Endothelial cell (in vitro differentiated cells): ENCODE data around the gene FAM72A. TPM values are rescaled to one million over a fixed set of nuclear protein-coding genes. Genes with fewer than 3 reads are reported as not detected.
"Not testable (repeated sequence)": the region's sequence is repeated elsewhere in the genome, so short reads cannot be mapped to it uniquely, and the experiment has no call there.

Source experiments
- DNase-seq: peaks from one replicate; pipeline ENCODE4 v3.0.0; 2021; ENCODE audit warnings: low spot score
- H3K27ac Mint-ChIP-seq: one replicate; pipeline ENCODE4 v1.8.0; 2021; ENCODE audit warnings: mixed read lengths, inconsistent platforms; ENCODE audit not compliant: unreplicated experiment
- H3K27me3 Mint-ChIP-seq: one replicate; pipeline ENCODE4 v1.8.0; 2021; ENCODE audit warnings: mild to moderate bottlenecking, moderate library complexity, mixed read lengths, inconsistent platforms; ENCODE audit not compliant: unreplicated experiment
- H3K36me3 Mint-ChIP-seq: one replicate; pipeline ENCODE4 v1.8.0; 2021; ENCODE audit warnings: mild to moderate bottlenecking, low read depth, mixed read lengths, inconsistent platforms; ENCODE audit not compliant: unreplicated experiment
- H3K4me1 Mint-ChIP-seq: one replicate; pipeline ENCODE4 v1.8.0; 2021; ENCODE audit warnings: mild to moderate bottlenecking, mixed read lengths, inconsistent platforms; ENCODE audit not compliant: unreplicated experiment
- H3K4me3 Mint-ChIP-seq: one replicate; pipeline ENCODE4 v1.8.0; 2021; ENCODE audit warnings: mild to moderate bottlenecking, mixed read lengths, inconsistent platforms; ENCODE audit not compliant: unreplicated experiment
- H3K9me3 Mint-ChIP-seq: one replicate; pipeline ENCODE4 v1.8.0; 2021; ENCODE audit warnings: mixed read lengths, inconsistent platforms; ENCODE audit not compliant: unreplicated experiment
- long read RNA-seq: library from polyadenylated mRNA; unstranded; transcript quantifications from one replicate; pipeline ENCODE4 v2.0.0, GENCODE V29; 2020; ENCODE audit not compliant: unreplicated experiment
- total RNA-seq: library from RNA; stranded (reverse); fragmentation: NEBNext Ultra II Directional; extraction: Animal tissue kit (Norgen Biotek cat#: 25700); gene quantifications from one replicate; pipeline ENCODE4 v1.2.1, GENCODE V29; 2021; ENCODE audit not compliant: unreplicated experiment

FAM72A gene
- 21.7 TPM for total RNA-seq
- long read RNA-seq, partial matches to known transcripts, result 0 of 4 reads
- long read RNA-seq, other reads (novel, unspliced or antisense), result 1 of 4 reads

DNA sequence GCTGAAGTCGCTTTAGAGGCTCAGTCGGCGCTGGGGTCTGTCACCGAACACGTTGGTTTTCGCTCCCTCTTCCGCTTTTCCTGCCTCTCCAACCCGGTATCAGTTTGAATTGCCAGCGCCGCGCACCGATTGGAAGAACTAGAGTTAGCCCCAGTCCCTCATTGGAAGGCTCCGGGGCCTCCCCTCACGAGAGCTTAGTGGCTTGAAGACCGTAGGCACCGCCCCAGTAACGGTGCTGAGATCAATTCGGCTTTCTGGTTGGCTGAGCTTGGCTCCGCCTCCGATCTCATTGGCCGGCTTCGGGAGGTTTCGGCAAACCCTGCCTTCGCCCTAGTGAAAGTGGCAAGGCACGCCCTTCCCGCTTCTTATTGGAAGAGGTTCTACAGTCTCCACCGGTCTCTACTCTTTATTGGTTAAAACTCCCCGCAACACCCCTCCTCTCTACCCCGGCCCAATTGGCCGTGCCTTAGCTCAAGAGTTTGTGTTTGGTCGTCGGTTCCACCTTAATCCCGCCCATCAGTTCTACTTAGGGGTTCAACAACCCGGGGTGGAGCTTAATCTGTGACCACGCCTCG lies at the start of gene FAM72A:
Gene FAM72A (minus strand): TSS at position 51 of the 575 bp plus-strand sequence. CDS start 814 bp downstream, outside the sequence.
- peak; percentile 91 for DNase-seq
- H3K4me3 Mint-ChIP-seq, result peak within 1 kb of the TSS; percentile 85
- H3K4me1 Mint-ChIP-seq, H3K9me3 Mint-ChIP-seq, H3K36me3 Mint-ChIP-seq, H3K27me3 Mint-ChIP-seq: not testable (repeated sequence)
- peak within 1 kb of the TSS; percentile 82 for H3K27ac Mint-ChIP-seq

DNA sequence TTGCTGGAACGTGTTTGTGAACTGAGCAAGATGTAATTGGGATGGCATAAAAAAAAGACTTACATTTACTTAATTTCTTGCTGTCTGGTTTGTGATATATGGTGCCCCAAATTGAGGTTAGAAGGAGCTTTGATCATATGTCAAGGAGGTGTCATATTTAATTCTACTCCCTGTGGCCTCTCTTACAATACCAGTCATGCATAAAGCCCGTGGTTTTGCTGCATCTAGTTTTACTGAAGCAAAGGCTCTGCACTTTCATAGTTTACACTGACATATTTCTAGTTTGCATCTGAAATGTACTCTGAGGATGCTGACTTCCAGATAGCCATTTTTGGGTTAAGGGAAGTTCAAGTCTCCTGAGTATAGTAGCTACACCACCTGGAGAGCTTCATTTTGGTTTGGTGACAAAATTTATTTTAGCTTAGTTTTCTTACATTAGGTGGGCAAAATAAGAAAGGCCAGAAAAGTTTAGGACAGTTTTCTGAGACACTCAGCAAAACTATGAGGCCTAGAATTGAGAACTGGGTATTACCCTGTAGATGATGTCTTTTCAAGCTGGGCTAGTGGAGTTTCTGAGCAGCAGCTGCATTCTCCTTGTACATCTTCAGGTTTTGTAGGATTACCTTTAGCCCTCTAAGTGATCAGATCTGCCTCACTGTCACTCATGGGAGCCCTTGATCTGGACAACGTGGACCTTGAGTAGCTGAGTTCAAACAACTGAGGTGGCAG lies 48.5 kb upstream of the FAM72A start:
- H3K36me3 Mint-ChIP-seq, H3K9me3 Mint-ChIP-seq, H3K4me1 Mint-ChIP-seq, H3K27me3 Mint-ChIP-seq, H3K4me3 Mint-ChIP-seq, DNase-seq, H3K27ac Mint-ChIP-seq: not testable (repeated sequence)

DNA sequence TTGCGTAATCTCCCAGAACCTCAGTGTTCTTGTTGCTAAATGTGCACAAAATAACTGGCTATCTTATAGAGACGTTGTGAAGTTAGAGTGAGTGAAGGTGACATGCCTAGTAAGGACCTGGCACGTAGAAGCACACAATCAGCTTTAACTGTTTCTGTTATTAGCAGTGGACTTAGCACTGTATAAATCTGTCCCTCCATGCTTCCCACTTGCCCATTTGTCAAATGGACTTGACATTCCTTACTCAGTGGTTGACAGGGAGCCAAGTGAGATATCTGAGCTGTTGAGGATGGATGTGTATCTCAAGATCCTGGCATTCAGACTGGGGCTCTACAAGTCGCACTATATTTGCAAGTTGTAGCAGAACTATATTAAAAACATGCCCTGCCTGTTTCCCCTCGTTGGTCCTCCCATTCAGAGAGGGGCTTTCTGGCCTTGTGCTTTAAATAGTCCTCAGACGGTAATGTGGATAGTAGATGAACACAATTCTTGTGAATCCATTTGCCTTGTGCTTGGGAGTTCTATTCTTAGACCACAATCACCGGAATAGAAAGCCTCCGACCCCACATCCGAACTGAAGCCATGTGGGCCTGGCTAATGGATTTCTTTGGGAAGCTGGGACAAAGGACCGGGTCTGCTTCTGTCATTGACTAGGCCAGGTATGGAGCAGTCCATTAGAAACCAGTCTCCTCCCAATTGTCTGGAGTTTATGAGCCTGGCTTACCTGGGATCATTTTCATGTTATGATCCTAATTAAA lies 43.7 kb upstream of the FAM72A start:
- H3K9me3 Mint-ChIP-seq, H3K4me3 Mint-ChIP-seq, H3K4me1 Mint-ChIP-seq, H3K36me3 Mint-ChIP-seq, H3K27me3 Mint-ChIP-seq, DNase-seq, H3K27ac Mint-ChIP-seq: not testable (repeated sequence)

DNA sequence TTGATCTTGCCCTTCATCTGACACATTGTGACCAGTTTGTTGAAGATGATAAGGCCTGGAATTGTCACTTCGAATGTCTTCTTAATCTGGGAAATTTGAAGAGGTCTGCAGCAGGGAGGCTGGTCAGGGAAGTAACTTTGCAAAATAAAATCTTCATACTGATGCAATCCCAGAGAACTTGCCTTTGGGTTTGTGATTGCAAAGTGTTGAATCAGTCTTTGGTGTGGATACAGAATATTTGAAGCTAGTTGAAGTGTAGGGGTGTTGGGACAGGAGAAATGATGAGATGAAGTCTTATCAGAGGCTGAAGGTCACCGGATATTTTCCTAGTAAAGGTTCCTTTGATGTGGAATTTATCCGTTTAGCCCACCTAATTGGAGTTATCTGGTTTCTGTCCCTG lies 42.8 kb upstream of the FAM72A start:
- H3K27me3 Mint-ChIP-seq, H3K36me3 Mint-ChIP-seq, H3K9me3 Mint-ChIP-seq, H3K4me1 Mint-ChIP-seq, DNase-seq, H3K27ac Mint-ChIP-seq, H3K4me3 Mint-ChIP-seq: not testable (repeated sequence)

DNA sequence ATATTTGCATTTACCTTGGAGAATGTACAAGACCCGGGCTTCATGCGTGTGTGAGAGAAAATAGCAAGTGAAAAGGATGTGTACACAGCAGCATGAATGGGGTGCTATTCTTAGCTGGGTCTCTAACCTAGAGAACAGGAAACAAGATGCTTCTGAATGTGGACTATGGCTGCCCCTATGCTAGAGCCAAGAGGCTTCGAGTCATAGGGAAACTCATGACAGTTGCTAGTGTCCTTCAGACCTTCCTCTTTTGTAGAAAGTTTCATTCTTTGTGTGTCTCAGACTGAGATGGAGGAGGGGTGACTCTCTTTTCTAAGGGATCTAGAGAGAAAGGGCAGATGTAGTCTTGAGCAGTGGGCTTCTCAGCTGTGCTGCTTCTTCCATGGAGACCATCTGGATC lies 40.7 kb upstream of the FAM72A start:
- H3K36me3 Mint-ChIP-seq, H3K4me3 Mint-ChIP-seq, H3K27me3 Mint-ChIP-seq, H3K4me1 Mint-ChIP-seq, H3K9me3 Mint-ChIP-seq, DNase-seq, H3K27ac Mint-ChIP-seq: not testable (repeated sequence)

DNA sequence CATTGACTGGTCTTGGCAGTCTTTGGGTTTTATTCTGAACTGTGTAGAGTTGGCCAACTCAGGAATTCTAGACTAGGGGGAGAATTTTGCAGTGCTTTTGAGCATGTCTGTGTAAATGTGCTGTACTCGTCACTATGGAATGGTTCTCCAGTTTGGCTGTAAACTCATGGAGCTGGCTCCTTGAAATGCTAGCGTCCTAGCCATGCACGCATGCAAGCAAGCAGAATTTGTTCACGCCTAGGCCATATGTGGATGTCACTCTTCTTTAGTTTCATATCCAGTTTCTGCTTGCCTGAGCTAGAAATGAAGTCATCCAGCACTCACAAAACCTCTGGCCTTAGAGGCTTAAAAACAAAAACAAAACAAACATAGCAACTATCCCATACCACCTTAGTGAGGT lies 37.6 kb upstream of the FAM72A start:
- H3K4me3 Mint-ChIP-seq, DNase-seq, H3K9me3 Mint-ChIP-seq, H3K36me3 Mint-ChIP-seq, H3K27me3 Mint-ChIP-seq, H3K4me1 Mint-ChIP-seq, H3K27ac Mint-ChIP-seq: not testable (repeated sequence)

DNA sequence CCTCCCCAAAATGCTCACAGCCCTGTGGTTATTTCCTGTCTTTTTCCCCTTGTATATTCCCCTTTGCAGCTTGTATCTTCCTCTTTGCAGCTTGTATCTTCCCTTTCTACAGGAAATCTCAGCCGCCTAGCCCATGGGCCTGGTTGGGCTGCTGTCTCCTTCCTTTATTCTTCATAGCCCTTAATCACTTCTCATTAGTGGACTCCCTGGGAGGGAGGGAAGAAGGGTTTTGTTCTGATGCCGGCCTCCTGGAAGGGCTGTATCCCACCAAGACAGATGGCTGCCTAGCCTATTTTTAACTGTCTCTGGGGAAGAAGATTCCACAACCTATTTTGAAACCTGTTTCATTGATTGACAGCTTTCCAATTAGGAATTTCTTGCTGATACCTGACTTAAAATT lies 32.6 kb upstream of the FAM72A start:
- H3K4me3 Mint-ChIP-seq, H3K27me3 Mint-ChIP-seq, H3K4me1 Mint-ChIP-seq, H3K9me3 Mint-ChIP-seq, DNase-seq, H3K36me3 Mint-ChIP-seq, H3K27ac Mint-ChIP-seq: not testable (repeated sequence)

DNA sequence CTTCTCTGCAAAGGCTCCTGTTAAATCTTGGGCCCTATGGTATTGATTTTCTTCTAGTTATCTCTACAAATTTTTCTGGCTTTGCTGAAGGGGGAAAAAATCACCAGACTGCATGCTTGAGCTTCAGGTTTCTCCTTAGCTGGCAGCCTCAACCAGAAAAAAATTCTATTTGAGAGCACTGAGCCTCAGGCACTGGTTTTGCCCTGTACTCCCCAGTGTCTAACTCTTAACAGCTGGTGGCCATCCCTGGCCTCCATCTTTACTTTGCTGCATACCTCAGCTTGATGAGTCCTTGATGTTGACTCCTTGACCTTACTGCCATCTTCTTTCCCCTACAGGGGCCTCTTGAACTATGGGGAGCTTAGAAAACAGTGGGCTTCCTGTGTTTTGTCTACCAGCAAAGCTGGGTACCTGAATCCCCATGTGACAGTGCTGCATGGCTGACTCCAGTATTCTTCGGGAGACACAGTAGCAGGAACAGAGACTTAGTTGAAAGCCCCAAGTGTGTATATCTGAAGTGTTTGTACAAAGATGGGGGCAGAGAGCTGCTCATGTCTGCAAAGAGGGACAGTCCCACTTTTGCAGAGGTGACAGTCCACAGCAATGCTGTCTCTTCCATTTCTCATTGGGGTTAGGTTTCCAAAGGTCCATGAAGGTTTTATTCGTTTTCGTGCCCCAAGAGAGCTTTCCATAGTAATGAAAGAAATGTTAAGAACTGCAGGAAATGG lies 31.7 kb upstream of the FAM72A start:
- H3K4me3 Mint-ChIP-seq, H3K27me3 Mint-ChIP-seq, DNase-seq, H3K4me1 Mint-ChIP-seq, H3K27ac Mint-ChIP-seq, H3K9me3 Mint-ChIP-seq, H3K36me3 Mint-ChIP-seq: not testable (repeated sequence)

DNA sequence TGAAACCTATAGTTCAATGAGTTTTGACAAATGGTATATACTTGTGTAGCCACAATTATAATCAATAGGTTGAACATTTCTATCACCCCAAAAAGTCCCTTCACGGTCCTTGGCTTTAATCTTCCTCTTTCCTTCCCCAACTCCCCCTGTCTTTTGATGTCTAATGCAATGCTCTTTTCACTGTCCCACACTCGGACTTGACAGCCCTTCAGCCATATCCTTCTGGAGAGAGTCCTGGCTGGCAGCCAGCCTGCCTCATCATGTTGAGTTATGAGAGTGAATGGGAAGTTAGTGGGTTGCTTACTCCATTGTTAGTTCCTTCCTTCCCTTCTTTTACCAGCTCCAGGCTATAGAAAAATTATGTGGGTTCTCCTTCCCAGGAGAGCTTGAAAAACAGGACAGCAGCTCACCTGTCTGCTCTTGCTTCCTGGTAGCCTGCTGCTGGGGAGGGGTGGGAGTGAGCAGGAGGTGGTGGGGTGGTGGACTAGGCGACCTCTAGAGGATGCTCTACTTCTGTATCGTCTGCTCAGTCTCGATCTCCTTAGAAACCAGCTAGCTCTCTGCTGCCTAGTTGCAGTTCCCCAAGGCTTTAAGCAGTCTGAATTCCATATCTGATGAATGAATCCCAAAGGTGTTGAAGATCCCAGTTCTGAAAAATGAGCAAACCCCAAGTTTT lies 30.5 kb upstream of the FAM72A start:
- H3K4me1 Mint-ChIP-seq, H3K36me3 Mint-ChIP-seq, H3K9me3 Mint-ChIP-seq, H3K27me3 Mint-ChIP-seq, H3K4me3 Mint-ChIP-seq, H3K27ac Mint-ChIP-seq, DNase-seq: not testable (repeated sequence)

DNA sequence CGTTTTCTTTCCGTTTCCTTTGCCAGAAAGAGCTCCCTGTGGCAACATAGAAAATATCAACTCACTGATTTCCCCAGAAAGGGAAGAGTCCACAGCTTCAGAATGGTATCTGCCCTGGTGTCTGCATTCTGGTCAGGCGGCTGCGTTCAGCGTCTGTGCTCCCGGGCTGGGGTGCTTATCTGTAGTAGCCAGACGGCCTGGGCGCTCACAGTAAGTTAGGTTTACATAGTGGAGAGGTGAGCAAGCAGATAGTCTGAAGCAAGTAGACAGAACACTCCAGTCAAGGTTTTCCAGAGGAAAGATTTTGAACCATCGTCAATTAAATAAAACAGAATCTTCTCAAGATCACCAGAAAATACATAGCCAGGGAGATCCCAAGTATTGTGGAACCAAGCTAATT lies 29.4 kb upstream of the FAM72A start:
- not testable (repeated sequence) for H3K9me3 Mint-ChIP-seq, DNase-seq, H3K27ac Mint-ChIP-seq, H3K36me3 Mint-ChIP-seq, H3K4me3 Mint-ChIP-seq, H3K4me1 Mint-ChIP-seq, H3K27me3 Mint-ChIP-seq

DNA sequence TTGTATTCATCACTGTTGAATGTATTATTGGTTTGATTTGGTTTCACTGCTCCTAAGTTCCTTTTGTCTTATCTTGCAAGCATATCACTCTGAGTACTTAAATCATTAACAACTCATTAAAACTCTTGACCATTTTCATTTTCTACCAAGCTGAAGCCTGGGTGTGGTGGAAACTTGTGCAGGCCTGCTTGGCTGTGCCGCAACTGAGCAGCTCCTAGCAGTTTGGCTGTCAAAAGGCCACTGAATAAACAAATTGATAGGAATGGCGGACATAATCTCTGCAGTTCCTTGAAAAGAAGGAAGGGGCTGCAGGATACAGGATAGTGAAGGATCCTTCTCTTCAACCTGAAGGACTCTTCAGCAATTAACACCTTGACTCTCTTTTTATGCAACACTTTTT lies 26.6 kb upstream of the FAM72A start:
- not testable (repeated sequence) for DNase-seq, H3K36me3 Mint-ChIP-seq, H3K4me1 Mint-ChIP-seq, H3K9me3 Mint-ChIP-seq, H3K27me3 Mint-ChIP-seq, H3K27ac Mint-ChIP-seq
- H3K4me3 Mint-ChIP-seq, result peak overlapping the region; percentile 28
